C4-2B (cell line): Measurements from ENCODE around the gene ALDH18A1.

ENCODE experiments used
- ZFX ChIP-seq: fragments of 450-650 bp; IDR thresholded peaks from 2 replicates; pipeline ENCODE4 v1.6.1; 2017
- TF ChIP-seq, protein P1 (sequence below): fragments of 450-650 bp; conservative IDR thresholded peaks from 2 replicates; pipeline ENCODE4 v1.5.1; 2017; ENCODE audit warnings: mild to moderate bottlenecking

DNA sequence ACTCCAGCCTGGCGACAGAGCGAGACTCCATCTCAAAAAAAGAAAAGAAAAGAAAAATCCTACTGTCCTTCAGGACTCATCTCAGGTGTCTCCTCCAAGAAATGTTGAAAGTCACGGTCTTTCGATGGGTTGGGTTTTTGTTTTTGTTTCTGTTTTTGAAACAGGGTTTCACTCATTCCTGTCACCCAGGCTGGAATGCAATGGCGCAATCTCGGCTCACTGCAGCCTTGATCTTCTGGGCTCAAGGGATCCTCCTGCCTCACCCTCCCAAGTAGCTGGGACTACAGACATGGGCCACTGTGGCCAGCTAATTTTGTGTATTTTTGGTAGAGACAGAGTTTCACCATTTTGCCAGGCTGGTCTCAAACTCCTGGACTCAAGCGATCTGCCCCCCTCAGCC lies 92.2 kb downstream of the ALDH18A1 start:
- TF ChIP-seq, protein P1, sequence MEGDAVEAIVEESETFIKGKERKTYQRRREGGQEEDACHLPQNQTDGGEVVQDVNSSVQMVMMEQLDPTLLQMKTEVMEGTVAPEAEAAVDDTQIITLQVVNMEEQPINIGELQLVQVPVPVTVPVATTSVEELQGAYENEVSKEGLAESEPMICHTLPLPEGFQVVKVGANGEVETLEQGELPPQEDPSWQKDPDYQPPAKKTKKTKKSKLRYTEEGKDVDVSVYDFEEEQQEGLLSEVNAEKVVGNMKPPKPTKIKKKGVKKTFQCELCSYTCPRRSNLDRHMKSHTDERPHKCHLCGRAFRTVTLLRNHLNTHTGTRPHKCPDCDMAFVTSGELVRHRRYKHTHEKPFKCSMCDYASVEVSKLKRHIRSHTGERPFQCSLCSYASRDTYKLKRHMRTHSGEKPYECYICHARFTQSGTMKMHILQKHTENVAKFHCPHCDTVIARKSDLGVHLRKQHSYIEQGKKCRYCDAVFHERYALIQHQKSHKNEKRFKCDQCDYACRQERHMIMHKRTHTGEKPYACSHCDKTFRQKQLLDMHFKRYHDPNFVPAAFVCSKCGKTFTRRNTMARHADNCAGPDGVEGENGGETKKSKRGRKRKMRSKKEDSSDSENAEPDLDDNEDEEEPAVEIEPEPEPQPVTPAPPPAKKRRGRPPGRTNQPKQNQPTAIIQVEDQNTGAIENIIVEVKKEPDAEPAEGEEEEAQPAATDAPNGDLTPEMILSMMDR: no peak
- no peak for TF ChIP-seq ZFX
